CD4-positive, alpha-beta T cell treated with Interleukin-10 for 1 hour (primary cell): Measurements from ENCODE around the gene ARHGAP6.
"Not testable (repeated sequence)": the region's sequence is repeated elsewhere in the genome, so short reads cannot be mapped to it uniquely, and the experiment has no call there.

Experiments
- DNase-seq: peaks from one replicate; pipeline ENCODE4 v3.0.0-alpha.2; 2020

ARHGAP6 gene

GRCh38 chrX:11641349-11642065 is 24.2 kb downstream of the ARHGAP6 start:
- no peak for DNase-seq

GRCh38 chrX:11640089-11640488 is 25.6 kb downstream of the ARHGAP6 start:
- no peak for DNase-seq

GRCh38 chrX:11632732-11633131 is 33.0 kb downstream of the ARHGAP6 start:
- no peak for DNase-seq

- no peak for DNase-seq
Observed at GRCh38 chrX:11629593-11630211, 36.0 kb downstream of the ARHGAP6 start.

GRCh38 chrX:11628399-11628798 is 37.3 kb downstream of the ARHGAP6 start:
- no peak for DNase-seq

GRCh38 chrX:11626351-11626750 is 39.4 kb downstream of the ARHGAP6 start:
- no peak for DNase-seq

GRCh38 chrX:11619441-11619840 is 46.3 kb downstream of the ARHGAP6 start:
- DNase-seq, result no peak

- not testable (repeated sequence) for DNase-seq
Observed at GRCh38 chrX:11614253-11614652, 51.5 kb downstream of the ARHGAP6 start.

GRCh38 chrX:11611965-11612364 is 53.8 kb downstream of the ARHGAP6 start:
- DNase-seq, result no peak

GRCh38 chrX:11611161-11611560 is 54.6 kb downstream of the ARHGAP6 start:
- DNase-seq, result no peak

GRCh38 chrX:11609109-11609508 is 56.6 kb downstream of the ARHGAP6 start:
- no peak for DNase-seq

GRCh38 chrX:11606408-11606807 is 59.3 kb downstream of the ARHGAP6 start:
- DNase-seq, result no peak

- DNase-seq, result no peak
Observed at GRCh38 chrX:11600578-11600977, 65.1 kb downstream of the ARHGAP6 start.

GRCh38 chrX:11597479-11597878 is 68.2 kb downstream of the ARHGAP6 start:
- no peak for DNase-seq

GRCh38 chrX:11591723-11592346 is 73.9 kb downstream of the ARHGAP6 start:
- no peak for DNase-seq

GRCh38 chrX:11589641-11590040 is 76.1 kb downstream of the ARHGAP6 start:
- DNase-seq, result no peak

GRCh38 chrX:11588097-11588496 is 77.6 kb downstream of the ARHGAP6 start:
- no peak for DNase-seq

GRCh38 chrX:11585174-11585573 is 80.5 kb downstream of the ARHGAP6 start:
- no peak for DNase-seq

GRCh38 chrX:11580789-11581188 is 84.9 kb downstream of the ARHGAP6 start:
- DNase-seq, result no peak

GRCh38 chrX:11579636-11580600 is 85.8 kb downstream of the ARHGAP6 start:
- DNase-seq, result no peak

GRCh38 chrX:11578301-11578700 is 87.4 kb downstream of the ARHGAP6 start:
- not testable (repeated sequence) for DNase-seq

GRCh38 chrX:11577603-11578002 is 88.1 kb downstream of the ARHGAP6 start:
- DNase-seq, result no peak

GRCh38 chrX:11575332-11575731 is 90.4 kb downstream of the ARHGAP6 start:
- DNase-seq, result no peak
